Osteoblast (primary cell): Measurements from ENCODE around the gene ACAA2. TPM values are rescaled to one million over a fixed set of nuclear protein-coding genes. Genes with fewer than 3 reads are reported as not detected.

Source experiments
- DNase-seq: peaks from one replicate; pipeline ENCODE4 v3.0.0; 2011; ENCODE audit warnings: low spot score, mixed read lengths; ENCODE audit not compliant: insufficient read length; ENCODE audit errors: missing footprints
- H2AFZ ChIP-seq: 2 replicates; pipeline ENCODE4 v1.6.0; 2011; ENCODE audit warnings: mild to moderate bottlenecking, low read length
- H3K27ac ChIP-seq: 2 replicates; pipeline ENCODE4 v1.5.1; 2011; ENCODE audit warnings: mild to moderate bottlenecking, low read depth, low read length, moderate library complexity
- H3K27me3 ChIP-seq: 2 replicates; pipeline ENCODE4 v1.6.0; 2012; ENCODE audit warnings: mild to moderate bottlenecking, control low read depth, inconsistent platforms, low read length, moderate library complexity; ENCODE audit not compliant: insufficient read depth
- H3K36me3 ChIP-seq: 2 replicates; pipeline ENCODE4 v1.5.1; 2011; ENCODE audit warnings: mild to moderate bottlenecking, low read length, control low read depth, moderate library complexity; ENCODE audit not compliant: insufficient read depth
- H3K4me1 ChIP-seq: 2 replicates; pipeline ENCODE4 v1.5.1; 2011; ENCODE audit warnings: mild to moderate bottlenecking, low read length, control low read depth, moderate library complexity; ENCODE audit not compliant: insufficient read depth
- H3K4me2 ChIP-seq: 2 replicates; pipeline ENCODE4 v1.6.0; 2011; ENCODE audit warnings: mild to moderate bottlenecking, low read length; ENCODE audit not compliant: insufficient read depth
- H3K4me3 ChIP-seq: fragments of 200-600 bp; sonication (generic); 3 replicates; pipeline ENCODE4 v1.5.1; 2012; ENCODE audit warnings: mild to moderate bottlenecking, low read length, inconsistent platforms; ENCODE audit not compliant: insufficient read depth
- H3K79me2 ChIP-seq: 2 replicates; pipeline ENCODE4 v1.6.0; 2012; ENCODE audit warnings: mild to moderate bottlenecking, low read length, control low read depth, inconsistent platforms; ENCODE audit not compliant: insufficient read depth
- H3K9me3 ChIP-seq: 2 replicates; pipeline ENCODE4 v1.5.1; 2011; ENCODE audit warnings: low read depth, low read length, control low read depth
- H4K20me1 ChIP-seq: 2 replicates; pipeline ENCODE4 v1.6.0; 2012; ENCODE audit warnings: mild to moderate bottlenecking, low read length, control low read depth; ENCODE audit not compliant: insufficient read depth
- CTCF ChIP-seq: IDR thresholded peaks from 2 replicates; pipeline ENCODE4 v1.5.1; 2011; ENCODE audit warnings: mild to moderate bottlenecking, low read depth, low read length, moderate library complexity; ENCODE audit errors: extremely low read depth
- total RNA-seq: library from RNA; depleted of rRNA; stranded (reverse); fragments of >200 nt; gene quantifications from 2 replicates; pipeline ENCODE4 v1.2.3, GENCODE V29; 2012

ACAA2 gene
- 52.8 and 60.7 TPM in 2 replicates for total RNA-seq

- H3K9me3 ChIP-seq, result no peaks in the 10 kb centered on the region
- peak within 1 kb of the TSS; percentile 93 for H3K27ac ChIP-seq
- peak; percentile 98 for DNase-seq
- H3K4me1 ChIP-seq, result peaks cover 21% of the 10 kb centered on the region
- no peak for TF ChIP-seq CTCF
- peak within 1 kb of the TSS; percentile 98 for H3K4me3 ChIP-seq
- H3K27me3 ChIP-seq, result no peaks in the 10 kb centered on the region
- peaks cover 65% of the 10 kb centered on the region for H3K79me2 ChIP-seq
- H3K36me3 ChIP-seq, result peaks cover 3% of the 10 kb centered on the region
- peak within 1 kb of the TSS; percentile 82 for H3K4me2 ChIP-seq
- peaks cover 3% of the 10 kb centered on the region for H4K20me1 ChIP-seq
- peak within 1 kb of the TSS; percentile 98 for H2AFZ ChIP-seq
Observed at GRCh38 chr18:49813319-49814146, at the start of gene ACAA2. TSS of gene ACAA2 (minus strand) at chr18:49813533. CDS start at chr18:49813484, 49 bp downstream.

GRCh38 chr18:49862656-49863385 is 49.5 kb upstream of the ACAA2 start:
- Histone ChIP-seq H3K27me3 (no peaks in the 10 kb centered on the region), H3K27ac (no peak overlapping the region), H3K9me3 (no peaks in the 10 kb centered on the region), H3K36me3 (no peaks in the 10 kb centered on the region), H3K4me1 (no peaks in the 10 kb centered on the region), H3K79me2 (no peaks in the 10 kb centered on the region), H2AFZ (no peak overlapping the region), H3K4me2 (no peak overlapping the region), H3K4me3 (no peak overlapping the region), H4K20me1 (no peaks in the 10 kb centered on the region)
- DNase-seq, result no peak
- no peak for TF ChIP-seq CTCF

GRCh38 chr18:49861659-49862058 is 48.3 kb upstream of the ACAA2 start:
- no peak overlapping the region for H3K4me3 ChIP-seq
- no peaks in the 10 kb centered on the region for H3K36me3 ChIP-seq
- H3K9me3 ChIP-seq, result no peaks in the 10 kb centered on the region
- H2AFZ ChIP-seq, result no peak overlapping the region
- no peak overlapping the region for H3K4me2 ChIP-seq
- TF ChIP-seq CTCF, result peak; percentile 34
- no peaks in the 10 kb centered on the region for H3K27me3 ChIP-seq
- H3K27ac ChIP-seq, result no peak overlapping the region
- H3K79me2 ChIP-seq, result no peaks in the 10 kb centered on the region
- no peaks in the 10 kb centered on the region for H3K4me1 ChIP-seq
- H4K20me1 ChIP-seq, result no peaks in the 10 kb centered on the region
- no peak for DNase-seq

GRCh38 chr18:49859725-49860124 is 46.4 kb upstream of the ACAA2 start:
- Histone ChIP-seq H3K27me3 (no peaks in the 10 kb centered on the region), H4K20me1 (no peaks in the 10 kb centered on the region), H3K4me1 (no peaks in the 10 kb centered on the region), H3K36me3 (no peaks in the 10 kb centered on the region), H3K79me2 (no peaks in the 10 kb centered on the region), H3K4me2 (no peak overlapping the region), H3K4me3 (no peak overlapping the region), H2AFZ (no peak overlapping the region), H3K27ac (no peak overlapping the region), H3K9me3 (no peaks in the 10 kb centered on the region)
- no peak for TF ChIP-seq CTCF
- no peak for DNase-seq
